Ascending aorta (tissue), 2 donors: Measurements from ENCODE around the gene ZC3H10. TPM values are rescaled to one million over a fixed set of nuclear protein-coding genes. Genes with fewer than 3 reads are reported as not detected.

Source experiments
- DNase-seq, 2 donors: peaks; one replicate each; pipeline ENCODE4 v3.0.0-alpha.2; 2019; ENCODE audit warnings: low spot score in 2 of 2
- H3K27ac ChIP-seq, 2 donors: fragments of 200-600 bp; sonication (generic); one replicate each; pipeline ENCODE4 v1.5.1; 2016 to 2017; ENCODE audit warnings: mild to moderate bottlenecking in 1 of 2
- H3K27me3 ChIP-seq: fragments of 200-600 bp; sonication (generic); one replicate; pipeline ENCODE4 v1.5.1; 2017
- H3K36me3 ChIP-seq, 2 donors: fragments of 200-600 bp; sonication (generic); one replicate each; pipeline ENCODE4 v1.5.1; 2016
- H3K4me1 ChIP-seq, 2 donors: fragments of 200-600 bp; sonication (generic); one replicate each; pipeline ENCODE4 v1.5.1; 2016 to 2017; ENCODE audit warnings: mild to moderate bottlenecking in 1 of 2
- H3K4me3 ChIP-seq, 2 donors: fragments of 200-600 bp; sonication (generic); one replicate each; pipeline ENCODE4 v1.5.1; 2016 to 2017; ENCODE audit warnings: mild to moderate bottlenecking in 1 of 2
- H3K9me3 ChIP-seq, 2 donors: fragments of 200-600 bp; sonication (generic); one replicate each; pipeline ENCODE4 v1.5.1; 2016
- CTCF ChIP-seq, 3 experiments: fragments of 200-600 bp in 2 of 3; fragments of 450-650 bp in 1 of 3; sonication (generic) in 2 of 3; IDR thresholded peaks; one replicate each; pipeline ENCODE4 v1.5.1; 2016 to 2019; ENCODE audit warnings: antibody characterized with exemption in 3 of 3, mild to moderate bottlenecking in 1 of 3, moderate library complexity in 1 of 3
- intact Hi-C: fragments of 100-400 bp; cut with DNase I; formaldehyde crosslinking; loops from one replicate; pipeline ENCODE4 v1.15.1; 2023
- total RNA-seq: library from RNA; depleted of rRNA; stranded (reverse); fragments of >200 nt; gene quantifications from one replicate; pipeline ENCODE4 v1.1.0, GENCODE V29; 2016

Gene ZC3H10
- total RNA-seq, 1 donor from 2014 or later: 11.1 TPM

GRCh38 chr12:56082382-56082781, 35.7 kb upstream of the ZC3H10 start:
- H3K9me3 ChIP-seq: no peaks in the 10 kb centered on the region
- H3K36me3 ChIP-seq: no peaks in the 10 kb centered on the region
- no peak for DNase-seq
- H3K27me3 ChIP-seq: no peaks in the 10 kb centered on the region
- H3K27ac ChIP-seq: no peak overlapping the region
- TF ChIP-seq CTCF (IDR thresholded peaks at IDR 0.05): no peak
- no peak overlapping the region for H3K4me3 ChIP-seq
- peaks cover 5 to 7% of the 10 kb centered on the region in 2 donors for H3K4me1 ChIP-seq
- intact Hi-C loops: no loop called here

GRCh38 chr12:56082967-56083366, 35.1 kb upstream of the ZC3H10 start:
- no peak for TF ChIP-seq CTCF (IDR thresholded peaks at IDR 0.05)
- no peaks in the 10 kb centered on the region for H3K27me3 ChIP-seq
- H3K36me3 ChIP-seq: no peaks in the 10 kb centered on the region
- H3K4me1 ChIP-seq: peaks cover 5 to 7% of the 10 kb centered on the region in 2 donors
- no peaks in the 10 kb centered on the region for H3K9me3 ChIP-seq
- no peak for DNase-seq
- no peak overlapping the region for H3K4me3 ChIP-seq
- intact Hi-C loops: no loop called here
- no peak overlapping the region for H3K27ac ChIP-seq

GRCh38 chr12:56084958-56085543, 33.0 kb upstream of the ZC3H10 start:
- intact Hi-C loops: no loop called here
- no peak for DNase-seq
- no peaks in the 10 kb centered on the region for H3K36me3 ChIP-seq
- no peak overlapping the region for H3K27ac ChIP-seq
- no peak overlapping the region for H3K4me3 ChIP-seq
- no peaks in the 10 kb centered on the region for H3K27me3 ChIP-seq
- peaks cover 4 to 5% of the 10 kb centered on the region in 2 donors for H3K4me1 ChIP-seq
- peak in 1 of 3 experiments; percentile 4 for TF ChIP-seq CTCF (IDR thresholded peaks at IDR 0.05)
- no peaks in the 10 kb centered on the region for H3K9me3 ChIP-seq

- H3K4me1 ChIP-seq: no peaks in the 10 kb centered on the region
- DNase-seq: no peak
These were observed 32.0 kb upstream of the ZC3H10 start for GRCh38 chr12:56086096-56086495.

GRCh38 chr12:56086608-56087007, 31.5 kb upstream of the ZC3H10 start:
- H3K36me3 ChIP-seq: no peaks in the 10 kb centered on the region
- no peak for DNase-seq
- intact Hi-C loops: no loop called here
- H3K9me3 ChIP-seq: no peaks in the 10 kb centered on the region
- H3K4me3 ChIP-seq: no peak overlapping the region
- H3K4me1 ChIP-seq: no peaks in the 10 kb centered on the region
- H3K27ac ChIP-seq: no peak overlapping the region
- no peak for TF ChIP-seq CTCF (IDR thresholded peaks at IDR 0.05)
- H3K27me3 ChIP-seq: no peaks in the 10 kb centered on the region

More at GRCh38 chr12:56086096-56086495, 32.0 kb upstream of the ZC3H10 start:
- TF ChIP-seq CTCF (IDR thresholded peaks at IDR 0.05): no peak
- H3K4me3 ChIP-seq: no peak overlapping the region
- no peaks in the 10 kb centered on the region for H3K36me3 ChIP-seq
- no peaks in the 10 kb centered on the region for H3K9me3 ChIP-seq
- H3K27ac ChIP-seq: no peak overlapping the region
- intact Hi-C loops: no loop called here
- H3K27me3 ChIP-seq: no peaks in the 10 kb centered on the region

- Histone ChIP-seq H3K4me3 (no peak overlapping the region), H3K9me3 (no peaks in the 10 kb centered on the region), H3K4me1 (no peaks in the 10 kb centered on the region), H3K27ac (no peak overlapping the region), H3K27me3 (no peaks in the 10 kb centered on the region), H3K36me3 (no peaks in the 10 kb centered on the region)
- no peak for DNase-seq
- TF ChIP-seq CTCF (IDR thresholded peaks at IDR 0.05): no peak
- intact Hi-C loops: no loop called here
These were observed 30.8 kb upstream of the ZC3H10 start for GRCh38 chr12:56087220-56087619.
